GM19463 (cell line): ENCODE measurements around the gene ACKR2.

Experiments used
- ATAC-seq: cut with Tn5 transposase; IDR thresholded peaks from one replicate; pipeline ENCODE4 v1.9.1; 2021; ENCODE audit warnings: mild to moderate bottlenecking, moderate library complexity; ENCODE audit not compliant: unreplicated experiment

The ACKR2 gene

DNA sequence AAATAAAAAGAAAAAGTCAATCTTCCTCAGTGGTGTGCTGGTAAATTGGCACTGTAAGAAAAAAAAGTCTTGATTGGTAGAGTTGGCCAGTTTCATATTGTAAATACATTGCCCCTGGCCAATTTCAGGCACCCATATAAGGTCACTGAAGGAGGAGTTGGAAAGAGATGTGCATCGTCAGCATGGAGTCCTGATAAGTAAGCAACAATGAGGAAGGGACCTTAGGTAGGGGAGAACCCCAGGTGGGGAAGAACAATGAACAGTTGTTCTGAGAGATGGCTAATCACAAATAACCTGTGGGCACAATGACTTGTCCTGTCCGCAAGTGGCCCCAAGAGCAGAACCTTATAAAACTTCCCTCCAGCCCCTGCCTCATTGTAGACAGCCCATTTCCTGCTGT lies 75.1 kb downstream of the ACKR2 start:
- no peak for ATAC-seq

DNA sequence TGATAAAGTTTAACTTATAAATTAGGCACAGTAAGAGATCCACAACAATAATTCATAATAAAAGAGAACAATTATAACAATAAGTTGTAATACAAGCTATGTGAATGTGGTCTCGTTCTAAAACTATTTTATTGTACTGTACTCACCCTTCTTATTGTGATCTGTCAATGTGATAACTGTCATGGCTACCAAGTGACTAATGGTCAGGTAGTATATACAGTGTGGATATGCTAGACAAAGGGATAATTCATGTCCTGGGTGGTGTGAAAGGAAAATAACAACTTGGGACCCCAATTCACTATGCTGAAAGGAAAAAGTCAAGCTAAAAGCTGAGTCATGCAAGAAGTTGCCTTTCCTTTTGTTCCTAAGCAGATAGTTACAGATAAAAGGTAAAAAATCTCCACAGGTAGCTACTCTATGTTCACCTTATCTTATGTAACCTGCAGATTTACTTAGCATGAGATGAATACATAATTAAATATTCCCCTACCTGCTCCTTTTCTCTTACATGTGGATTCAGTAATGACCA lies 77.1 kb downstream of the ACKR2 start:
- no peak for ATAC-seq

DNA sequence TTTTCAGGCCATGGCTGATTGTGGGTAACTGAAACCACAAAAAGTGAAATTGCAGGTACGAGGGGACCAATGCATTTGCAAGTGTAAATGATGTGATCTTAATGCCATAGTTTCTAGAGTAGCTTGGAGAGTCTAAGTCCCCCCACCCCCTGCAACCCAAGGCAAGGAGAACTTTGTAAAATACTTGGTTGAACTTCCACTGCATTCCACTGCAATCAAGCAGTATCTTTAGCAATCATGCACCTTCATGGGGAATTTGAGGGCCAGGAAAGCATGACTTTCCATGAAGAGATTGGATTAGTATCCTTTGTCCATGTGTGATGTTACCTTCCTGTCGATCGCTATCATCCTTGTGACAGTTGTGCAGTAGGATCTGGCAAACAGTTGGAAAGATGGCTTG lies 77.8 kb downstream of the ACKR2 start:
- no peak for ATAC-seq

DNA sequence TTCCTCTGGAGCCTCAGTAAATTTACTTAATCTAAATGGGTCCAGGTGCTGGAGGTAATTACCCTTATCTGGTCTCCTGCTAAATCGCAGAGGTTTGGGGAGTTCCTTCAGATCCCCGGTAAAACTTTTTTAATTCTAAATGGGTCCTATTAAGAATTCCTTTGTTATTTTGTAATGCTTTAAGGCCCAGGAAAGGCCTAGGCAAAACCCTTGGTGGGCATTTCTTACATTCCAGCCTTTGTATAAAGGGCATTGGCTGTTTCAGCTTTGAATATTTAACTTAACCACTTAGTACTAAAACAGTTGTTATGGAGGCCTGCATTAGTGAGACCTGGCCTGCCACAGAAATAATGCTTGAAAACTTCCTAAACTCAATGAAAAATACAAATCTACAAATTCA lies 81.8 kb downstream of the ACKR2 start:
- ATAC-seq = no peak

DNA sequence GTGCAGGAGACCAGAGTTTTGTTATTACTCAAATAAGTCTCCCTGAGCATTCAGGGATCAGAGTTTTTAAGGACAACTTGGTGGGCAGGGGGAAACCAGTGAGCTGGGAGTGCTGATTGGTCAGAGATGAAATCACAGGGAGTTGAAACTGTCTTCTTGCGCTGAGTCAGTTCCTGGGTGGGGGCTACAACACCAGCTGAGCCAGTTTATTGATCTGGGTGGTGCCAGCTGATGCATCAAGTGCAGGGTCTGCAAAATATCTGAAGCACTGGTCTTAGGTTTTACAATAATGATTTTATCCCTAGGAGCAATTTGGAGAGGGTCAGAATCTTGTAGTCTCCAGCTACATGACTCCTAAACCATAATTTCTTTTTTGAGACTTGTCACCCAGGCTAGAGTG lies 82.9 kb downstream of the ACKR2 start:
- ATAC-seq = no peak

DNA sequence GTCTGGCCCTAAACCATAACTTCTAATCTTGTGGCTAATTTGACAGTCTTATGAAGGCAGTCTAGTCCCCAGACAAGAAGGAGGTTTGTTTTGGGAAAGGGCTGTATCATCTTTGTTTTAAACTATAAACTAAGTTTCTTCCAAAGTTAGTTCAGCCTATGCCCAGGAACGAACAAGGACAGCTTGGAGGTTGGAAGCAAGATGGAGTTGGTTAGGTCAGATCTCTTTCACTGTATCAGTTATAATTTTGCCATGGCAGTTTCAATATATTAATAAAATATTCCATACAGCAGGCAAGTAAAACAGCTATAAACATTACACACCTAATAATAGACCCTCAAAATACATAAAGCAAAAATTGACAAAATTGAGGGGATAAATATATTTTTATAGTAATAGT lies 83.6 kb downstream of the ACKR2 start:
- ATAC-seq = no peak

DNA sequence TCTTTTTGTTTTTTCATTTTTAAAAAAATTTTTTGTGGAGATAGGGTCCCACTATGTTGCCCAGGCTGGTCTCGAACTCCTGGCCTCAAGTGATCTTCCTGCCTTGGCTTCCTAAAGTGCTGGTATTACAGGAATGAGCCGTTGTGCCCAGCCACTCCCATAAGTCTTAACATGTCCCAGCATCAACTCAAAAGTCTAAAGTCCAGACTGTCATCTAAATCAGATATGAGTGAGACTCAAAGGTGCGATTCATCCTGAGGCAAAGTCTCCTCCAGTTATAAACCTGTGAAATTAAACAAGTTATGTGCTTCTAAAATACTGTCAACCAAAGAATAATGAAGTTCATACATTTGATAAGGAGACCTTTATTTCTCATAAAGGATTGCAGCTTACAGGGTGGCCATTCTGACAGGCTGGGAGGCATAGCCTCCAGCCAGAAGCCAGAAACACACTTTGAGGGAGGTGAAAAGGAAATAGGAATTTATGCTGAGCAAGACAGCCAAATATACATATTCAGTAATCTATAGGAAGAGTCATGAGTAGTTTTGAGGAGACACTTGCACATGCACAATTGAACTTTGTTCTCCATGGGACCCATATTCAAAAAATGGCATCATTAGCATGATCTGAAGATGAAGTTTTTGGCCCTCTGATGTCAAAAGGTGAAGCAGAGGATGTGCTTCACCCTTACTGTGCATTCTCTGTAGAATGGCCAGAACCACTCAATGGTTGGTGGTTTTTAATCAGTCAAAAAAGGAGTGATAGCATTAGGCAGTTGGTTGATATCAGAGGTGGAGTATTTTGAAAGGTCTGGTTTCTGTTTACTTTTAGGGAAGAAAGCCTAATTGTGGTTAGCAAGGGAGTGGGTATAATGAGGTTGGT lies 85.7 kb downstream of the ACKR2 start:
- no peak for ATAC-seq

DNA sequence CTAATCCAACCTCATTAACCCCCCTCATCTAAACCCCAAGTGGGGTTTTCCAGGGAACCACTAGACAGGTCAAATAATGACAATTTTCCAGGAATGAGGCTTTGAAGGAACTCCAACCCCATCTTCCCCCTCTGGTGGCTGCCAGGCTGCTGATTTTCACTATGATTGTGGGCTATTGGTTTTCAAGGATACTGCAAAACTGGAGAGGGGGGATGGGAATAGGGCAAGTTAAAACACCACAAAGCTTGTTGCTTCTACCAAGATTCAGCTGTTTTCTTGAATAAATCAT lies 86.3 kb downstream of the ACKR2 start:
- ATAC-seq = no peak

DNA sequence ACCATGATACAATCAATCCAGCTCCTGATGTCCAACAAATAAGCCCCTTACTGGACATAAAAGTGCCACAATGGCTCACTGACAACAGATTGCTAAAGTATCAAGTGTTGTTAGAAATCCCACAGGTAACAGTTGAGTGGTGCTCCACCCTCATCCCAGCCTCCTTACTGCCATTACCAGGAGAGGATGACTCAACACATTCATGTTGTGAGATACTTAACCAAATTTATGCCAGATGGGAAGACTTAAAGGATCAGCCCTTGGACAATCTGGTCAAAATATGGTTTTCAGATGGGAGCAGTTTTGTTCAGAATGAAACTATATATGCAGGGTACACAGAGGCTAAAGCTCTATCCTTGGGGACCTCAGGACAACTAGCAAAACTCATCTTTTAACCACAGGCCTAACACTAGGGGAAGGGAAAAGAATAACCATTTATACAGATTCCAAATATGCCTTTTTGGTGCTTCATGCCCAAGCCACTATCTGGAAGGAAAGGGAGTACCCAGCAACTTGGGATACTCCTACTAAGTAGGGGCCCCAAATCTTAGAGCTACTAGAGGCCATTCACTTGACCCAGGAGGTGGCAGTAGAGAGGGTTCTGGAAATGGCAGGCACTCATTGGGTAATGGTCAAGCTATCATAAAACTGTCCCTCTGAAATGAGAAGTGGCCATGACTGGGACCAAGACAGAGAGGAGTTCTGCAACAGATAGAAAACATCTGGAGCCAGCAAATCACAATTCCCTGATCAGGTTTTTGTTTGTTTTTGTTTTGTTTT lies 89.8 kb downstream of the ACKR2 start:
- ATAC-seq = no peak

DNA sequence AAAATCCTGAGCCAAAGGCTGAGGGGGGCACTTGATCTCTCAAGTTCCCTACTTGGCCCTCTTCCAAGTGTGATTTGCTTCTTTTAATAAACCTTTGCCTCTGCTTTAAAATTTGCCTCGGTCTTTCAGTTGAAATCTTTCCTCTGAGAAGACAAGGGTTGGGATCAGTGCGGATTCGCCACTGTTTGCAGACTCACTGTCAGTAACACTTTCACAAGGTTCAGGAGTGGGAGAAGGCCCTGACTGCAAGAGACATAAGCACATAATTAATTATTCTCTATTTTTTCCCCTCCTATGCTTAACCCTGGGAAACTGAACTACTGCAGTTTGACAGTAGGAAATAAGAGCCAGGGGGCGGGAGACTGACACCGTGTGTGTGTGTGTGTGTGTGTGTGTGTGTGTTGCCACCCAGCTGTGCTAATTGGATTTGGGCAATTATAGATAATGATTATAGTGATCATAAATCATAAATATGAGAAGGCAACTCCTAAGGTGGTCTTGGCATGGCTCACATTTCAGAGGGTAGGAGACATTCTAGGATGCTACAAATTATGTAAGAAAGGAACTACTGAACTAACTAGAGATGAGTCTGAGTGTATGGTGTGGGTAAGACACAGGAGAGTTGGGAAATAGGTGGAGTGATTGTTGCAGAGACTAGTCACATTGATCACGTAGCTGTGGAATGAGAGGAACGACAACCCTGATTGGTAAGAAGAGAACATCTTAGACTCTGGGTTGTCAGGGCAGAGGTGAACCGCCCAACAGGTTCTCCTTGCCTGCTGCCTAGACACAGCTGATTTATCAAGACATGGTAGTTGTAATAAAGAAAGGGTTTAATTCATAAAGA lies 91.2 kb downstream of the ACKR2 start:
- no peak for ATAC-seq

DNA sequence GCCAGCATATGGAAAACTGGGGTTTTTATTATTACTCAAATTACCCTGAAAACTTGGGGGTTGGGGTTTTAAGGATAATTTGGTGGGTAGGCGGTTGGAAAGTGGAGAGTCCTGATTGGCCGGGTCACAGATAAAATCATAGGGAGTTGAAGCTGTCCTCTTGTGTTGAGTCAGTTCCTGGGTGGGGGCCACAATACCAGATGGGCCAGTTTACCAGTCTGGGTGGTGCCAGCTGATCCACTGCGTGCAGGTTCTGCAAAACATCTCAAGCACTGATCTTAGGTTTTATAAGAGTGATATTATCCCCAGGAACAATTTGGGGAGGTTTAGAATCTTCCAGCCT lies 91.8 kb downstream of the ACKR2 start:
- no peak for ATAC-seq

DNA sequence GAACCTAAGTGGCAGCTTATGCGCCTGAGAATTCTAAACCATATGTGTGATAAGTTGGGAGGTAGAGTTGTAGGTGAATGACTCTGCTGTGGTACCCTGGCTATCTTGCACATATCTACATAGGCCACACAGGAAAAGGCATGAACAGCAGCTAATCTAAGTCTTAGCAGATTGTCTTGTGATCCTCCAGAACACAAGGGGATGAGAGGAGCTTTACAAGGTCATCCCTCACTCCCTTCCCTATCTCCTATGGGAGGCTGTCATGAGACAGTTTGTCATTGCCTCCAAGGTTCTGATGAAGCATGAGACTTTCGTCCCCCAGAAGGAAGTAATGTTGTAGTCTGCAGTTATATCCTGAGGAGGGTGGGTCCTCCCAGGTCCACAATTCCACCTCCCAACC lies 93.0 kb downstream of the ACKR2 start:
- ATAC-seq = no peak

DNA sequence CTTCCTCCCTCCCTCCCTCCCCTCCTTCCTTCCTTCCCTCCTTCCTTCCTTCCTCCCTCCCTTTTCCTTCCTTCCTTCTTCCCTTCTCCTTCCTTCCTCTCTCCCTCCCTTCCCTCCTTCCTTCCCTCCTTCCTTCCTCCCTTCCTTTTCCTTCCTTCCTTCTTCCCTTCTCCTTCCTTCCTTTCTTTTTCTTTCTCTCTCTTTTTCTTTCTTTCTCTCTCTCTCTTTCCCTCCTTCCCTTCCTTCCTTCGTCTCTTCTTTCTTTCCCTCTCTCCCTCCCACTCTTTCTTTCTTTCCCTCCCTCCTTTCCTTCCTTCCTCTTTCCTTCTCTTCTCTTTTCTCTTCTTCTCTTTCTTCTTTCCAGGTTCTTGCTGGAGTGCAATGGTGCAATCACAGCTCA lies 94.8 kb downstream of the ACKR2 start:
- no peak for ATAC-seq

DNA sequence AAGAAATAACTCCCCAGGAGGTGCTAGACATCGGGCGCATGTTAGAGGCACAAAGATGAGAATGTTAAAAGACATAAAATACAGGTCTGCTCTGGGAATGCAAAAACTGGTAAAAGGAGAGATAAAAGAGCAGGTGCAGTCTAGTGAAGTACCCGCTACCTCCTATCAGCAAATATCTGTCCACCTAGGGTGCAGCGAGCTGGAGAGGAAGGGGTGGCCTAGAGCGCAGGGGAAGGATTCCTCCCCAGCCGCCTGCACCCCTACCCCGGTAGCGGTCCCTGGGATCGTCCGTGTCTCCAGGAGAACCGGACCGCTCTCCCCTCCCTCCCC lies 96.5 kb downstream of the ACKR2 start:
- no peak for ATAC-seq

DNA sequence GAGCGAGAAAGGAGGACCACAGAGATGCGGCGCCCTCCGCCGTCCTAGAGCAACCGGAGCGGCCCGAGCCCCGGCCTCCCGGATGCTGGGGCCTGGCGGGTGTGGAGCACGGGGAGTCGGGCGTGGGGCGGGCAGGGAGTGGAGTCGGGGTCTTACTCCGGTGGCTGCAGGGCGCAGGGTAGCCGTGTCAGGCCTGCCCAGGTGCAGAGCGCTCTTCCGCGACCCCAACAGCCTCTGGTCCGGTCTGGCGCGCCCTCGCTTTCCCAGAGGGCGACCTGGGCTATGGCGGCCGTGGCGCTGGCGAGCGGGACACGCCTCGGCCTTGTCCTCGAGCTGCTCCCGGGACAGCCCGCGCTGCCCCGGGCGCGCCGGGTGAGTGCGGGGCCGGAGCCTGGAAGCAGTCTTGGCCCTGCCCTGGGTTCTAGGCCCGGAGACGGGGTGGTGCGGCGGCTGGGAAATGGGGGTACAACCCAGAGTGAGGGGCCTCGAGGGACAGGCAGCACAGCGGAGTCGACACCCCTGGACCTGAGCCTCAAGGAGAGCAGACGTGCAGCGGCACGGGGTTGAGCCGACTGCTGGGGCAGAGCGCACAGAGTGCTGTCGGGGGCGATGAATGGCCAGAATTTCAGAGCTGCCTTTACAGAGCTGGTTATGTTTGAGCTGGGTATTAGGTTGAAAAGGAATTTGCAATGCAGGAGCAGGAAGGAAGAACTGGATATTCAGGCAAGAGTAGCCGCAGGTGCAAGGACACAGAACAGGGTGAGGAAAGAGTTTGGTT lies 97.0 kb downstream of the ACKR2 start, which contains the start of gene ZNF662:
Gene ZNF662, plus strand, starts transcription at position 73 of the 778 bp plus-strand sequence. CDS start 1,973 bp downstream, outside the sequence.
- no peak for ATAC-seq

DNA sequence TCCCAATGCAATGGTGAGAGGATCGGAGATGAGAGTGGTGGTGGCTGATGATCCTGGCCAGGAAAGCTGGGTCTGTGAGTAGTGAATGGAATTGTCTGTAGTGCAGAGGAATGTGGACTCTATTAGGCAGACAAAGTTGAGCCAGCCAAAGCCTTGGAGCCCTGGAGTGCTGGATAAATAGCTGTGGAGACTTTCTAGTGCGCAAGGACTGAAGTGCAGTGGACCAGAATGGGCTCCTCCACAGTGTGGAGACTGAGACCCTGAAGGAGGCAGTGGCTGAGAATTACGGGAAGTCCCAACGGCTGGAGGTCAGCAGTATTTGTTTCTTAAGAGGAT lies 97.6 kb downstream of the ACKR2 start:
- ATAC-seq = no peak

DNA sequence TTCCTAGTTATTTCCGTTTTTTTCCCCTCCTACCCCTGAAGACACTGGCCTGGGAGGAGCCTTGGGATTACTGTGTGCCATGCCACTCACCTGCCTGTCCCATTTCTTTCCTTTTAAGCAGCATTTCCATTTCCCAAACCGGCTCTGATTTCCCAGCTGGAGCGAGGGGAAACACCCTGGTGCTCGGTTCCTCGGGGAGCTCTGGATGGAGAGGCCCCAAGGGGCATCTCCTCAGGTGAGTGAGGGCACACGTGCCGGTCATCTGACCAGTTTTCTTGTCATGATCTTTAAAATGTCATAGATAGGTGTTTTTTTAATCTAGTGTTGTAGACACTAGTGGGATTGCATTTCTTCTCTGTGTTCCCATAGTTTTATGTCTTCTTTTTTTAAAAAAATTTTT lies 99.4 kb downstream of the ACKR2 start:
- no peak for ATAC-seq

DNA sequence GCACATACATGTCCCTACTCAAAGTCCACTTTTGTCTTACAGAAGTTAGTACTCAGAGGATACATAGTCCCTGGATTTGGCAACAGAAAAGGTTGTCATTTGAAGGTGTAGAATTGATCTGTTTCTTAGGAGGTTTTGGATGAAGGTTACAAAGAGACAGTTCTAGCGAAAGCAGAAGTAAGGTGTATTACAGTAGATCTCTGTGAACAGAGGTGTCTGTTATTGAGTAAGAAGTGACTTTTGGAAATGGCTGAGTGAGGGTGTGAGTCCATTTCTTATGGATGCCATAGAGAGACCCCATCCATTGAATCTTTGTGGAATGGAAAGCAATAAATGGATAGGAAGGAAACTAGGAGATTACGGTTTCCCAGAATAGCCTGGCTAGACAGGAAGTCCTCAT lies 102.3 kb downstream of the ACKR2 start:
- ATAC-seq = no peak

DNA sequence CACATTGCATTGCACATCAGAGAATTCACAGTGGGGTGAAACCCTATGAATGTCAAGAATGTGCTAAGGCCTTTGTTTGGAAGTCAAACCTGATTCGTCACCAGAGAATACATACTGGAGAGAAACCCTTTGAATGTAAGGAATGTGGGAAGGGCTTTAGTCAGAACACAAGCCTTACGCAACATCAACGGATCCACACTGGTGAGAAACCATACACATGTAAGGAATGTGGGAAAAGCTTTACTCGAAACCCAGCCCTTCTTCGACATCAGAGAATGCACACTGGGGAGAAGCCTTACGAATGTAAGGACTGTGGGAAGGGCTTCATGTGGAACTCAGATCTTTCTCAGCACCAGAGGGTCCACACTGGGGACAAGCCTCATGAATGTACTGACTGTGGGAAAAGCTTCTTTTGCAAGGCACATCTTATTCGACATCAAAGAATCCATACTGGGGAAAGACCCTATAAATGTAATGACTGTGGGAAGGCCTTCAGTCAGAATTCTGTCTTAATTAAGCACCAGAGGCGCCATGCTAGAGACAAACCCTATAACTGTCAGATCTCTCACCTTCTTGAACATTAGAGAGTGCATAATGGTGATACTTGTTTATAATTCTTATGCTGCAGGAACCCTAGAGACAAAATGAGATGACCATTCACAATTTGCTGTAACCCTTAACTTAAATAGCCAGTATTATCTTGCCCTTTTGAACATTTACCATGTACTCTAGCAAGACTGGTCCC lies 105.7 kb downstream of the ACKR2 start:
- no peak for ATAC-seq
